A673 (cell line): ENCODE results near the gene FOXP4. TPM values are rescaled to one million over a fixed set of nuclear protein-coding genes. Genes with fewer than 3 reads are reported as not detected.
A peak's percentile ranks its signal among the peaks of the same experiment; 100 is the strongest.

Experiments
- BruUV-seq: library from RNA; stranded (reverse); fragments of 400-500 nt; replicated peaks from 2 replicates; lab custom pipeline; 2021; lab: Mats Ljungman, UMichigan
- CTCF ChIA-PET: fragments of 300-600 bp; sonication (Branson Sonifier 250); formaldehyde crosslinking; loops from one replicate; lab custom pipeline; 2022; ENCODE audit warnings: antibody characterized with exemption; lab: Charles Lee
- POLR2A ChIA-PET: fragments of 300-600 bp; sonication (Branson Sonifier 250); formaldehyde crosslinking; loops from one replicate; lab custom pipeline; 2022; ENCODE audit warnings: antibody characterized with exemption; ENCODE audit not compliant: low non-redundant PET; lab: Charles Lee
- DNase-seq: peaks from one replicate; pipeline ENCODE4 v3.0.0-alpha.2; 2015; ENCODE audit warnings: low spot score
- H3K27ac ChIP-seq: fragments of 200-600 bp; sonication (generic); 2 replicates; pipeline ENCODE4 v1.5.1; 2016; ENCODE audit warnings: mixed run types, low read depth, mild to moderate bottlenecking, mixed read lengths, antibody characterized with exemption, low read length; ENCODE audit not compliant: poor library complexity, severe bottlenecking
- H3K27me3 ChIP-seq: fragments of 200-600 bp; sonication (generic); replicated peaks from 2 replicates; pipeline ENCODE4 v1.6.1; 2017; ENCODE audit warnings: mixed run types, low read depth, mild to moderate bottlenecking, mixed read lengths, antibody characterized with exemption, low read length; ENCODE audit not compliant: insufficient read depth, poor library complexity
- H3K36me3 ChIP-seq: fragments of 200-600 bp; sonication (generic); 2 replicates; pipeline ENCODE4 v1.6.1; 2016; ENCODE audit warnings: mixed run types, mild to moderate bottlenecking, mixed read lengths, antibody characterized with exemption, low read length; ENCODE audit not compliant: insufficient read depth, poor library complexity, severe bottlenecking
- H3K4me1 ChIP-seq: fragments of 200-600 bp; sonication (generic); 2 replicates; pipeline ENCODE4 v1.6.1; 2017; ENCODE audit warnings: mixed run types, mild to moderate bottlenecking, mixed read lengths, antibody characterized with exemption, low read length; ENCODE audit not compliant: insufficient read depth, poor library complexity, severe bottlenecking
- H3K4me3 ChIP-seq: fragments of 200-600 bp; sonication (generic); 2 replicates; pipeline ENCODE4 v1.5.1; 2016; ENCODE audit warnings: low read depth, mixed run types, mild to moderate bottlenecking, mixed read lengths, low read length; ENCODE audit not compliant: poor library complexity, severe bottlenecking
- H3K9me3 ChIP-seq: fragments of 200-600 bp; sonication (generic); 2 replicates; pipeline ENCODE4 v1.6.1; 2016; ENCODE audit warnings: mixed run types, low read depth, mild to moderate bottlenecking, mixed read lengths, antibody characterized with exemption, low read length; ENCODE audit not compliant: poor library complexity, severe bottlenecking
- CTCF ChIP-seq: fragments of 300-800, 200-600 bp; sonication (generic); conservative IDR thresholded peaks from 2 replicates; pipeline ENCODE4 v1.5.1; 2017; ENCODE audit warnings: low read depth, mild to moderate bottlenecking, antibody characterized with exemption, low read length, moderate library complexity, mixed read lengths
- EZH2 ChIP-seq: fragments of 200-600 bp; sonication (generic); IDR thresholded peaks from 2 replicates; pipeline ENCODE4 v1.6.1; 2017; ENCODE audit warnings: borderline replicate concordance, low read depth, mild to moderate bottlenecking, mixed read lengths, antibody characterized with exemption, low read length; ENCODE audit not compliant: poor library complexity, severe bottlenecking
- intact Hi-C: fragments of 100-400 bp; cut with micrococcal nuclease; formaldehyde crosslinking; loops from one replicate; pipeline ENCODE4 v1.10.0; 2022; ENCODE audit not compliant: unreplicated experiment
- total RNA-seq: library from RNA; stranded (reverse); gene quantifications from 2 replicates; pipeline ENCODE4 v1.2.3, GENCODE V29; 2021

Gene FOXP4
- total RNA-seq, 1 experiment from 2014 or later = 53.9 TPM

- Histone ChIP-seq H3K4me3 (no peak overlapping the region), H3K27me3 (no peaks in the 10 kb centered on the region), H3K36me3 (peaks cover 81% of the 10 kb centered on the region), H3K9me3 (no peaks in the 10 kb centered on the region), H3K27ac (peak overlapping the region; percentile 92), H3K4me1 (peaks cover 80% of the 10 kb centered on the region)
- intact Hi-C loops = no loop called here
- POLR2A ChIA-PET = no interaction called here
- no TSS peak for BruUV-seq
- TF ChIP-seq CTCF (no peak), EZH2 (no peak)
- no peak for DNase-seq
- CTCF ChIA-PET = no interaction called here
These were observed 100.0 kb downstream of the FOXP4 start for GRCh38 chr6:41646026-41646795.

GRCh38 chr6:41647061-41647511, 100.9 kb downstream of the FOXP4 start:
- ChIA-PET POLR2A (no interaction called here), CTCF (interaction anchor here (0.7 kb wide), 1 partner anchor 18 kb away, joined by 7 read pairs; no protein-coding TSS in a partner anchor)
- TF ChIP-seq EZH2 (no peak), CTCF (no peak)
- Histone ChIP-seq H3K9me3 (no peaks in the 10 kb centered on the region), H3K27ac (peak overlapping the region; percentile 92), H3K4me1 (peaks cover 71% of the 10 kb centered on the region), H3K27me3 (no peaks in the 10 kb centered on the region), H3K4me3 (no peak overlapping the region), H3K36me3 (peaks cover 82% of the 10 kb centered on the region)
- DNase-seq = no peak
- no TSS peak for BruUV-seq
- intact Hi-C loops = no loop called here

GRCh38 chr6:41648070-41648585, 101.9 kb downstream of the FOXP4 start:
- peaks cover 88% of the 10 kb centered on the region for H3K36me3 ChIP-seq
- DNase-seq = no peak
- H3K4me1 ChIP-seq = peaks cover 60% of the 10 kb centered on the region
- ChIA-PET POLR2A (interaction anchor here (0.6 kb wide), 1 partner anchor 45 kb away, joined by 3 read pairs; no protein-coding TSS in a partner anchor), CTCF (interaction anchor here (0.7 kb wide), 1 partner anchor 17 kb away, joined by 7 read pairs; no protein-coding TSS in a partner anchor)
- no peaks in the 10 kb centered on the region for H3K27me3 ChIP-seq
- TF ChIP-seq CTCF (no peak), EZH2 (no peak)
- peak overlapping the region; percentile 65 for H3K27ac ChIP-seq
- no TSS peak for BruUV-seq
- no peaks in the 10 kb centered on the region for H3K9me3 ChIP-seq
- no peak overlapping the region for H3K4me3 ChIP-seq
- intact Hi-C loops = no loop called here
